Activated naive CD4-positive, alpha-beta T cell treated with anti-CD3 and anti-CD28 coated beads, Interleukin-2, amount 50 U/mL, for 24 hours (primary cell): ENCODE data around the gene SLC25A1.
"Not testable (repeated sequence)": the region's sequence is repeated elsewhere in the genome, so short reads cannot be mapped to it uniquely, and the experiment has no call there.

Experiments used
- H3K27ac Mint-ChIP-seq: one replicate; pipeline ENCODE4 v1.8.0; 2021; ENCODE audit warnings: mild to moderate bottlenecking, mixed read lengths
- H3K27me3 Mint-ChIP-seq: one replicate; pipeline ENCODE4 v1.8.0; 2021; ENCODE audit warnings: mixed read lengths
- H3K36me3 Mint-ChIP-seq: one replicate; pipeline ENCODE4 v1.8.0; 2021; ENCODE audit warnings: mixed read lengths
- H3K4me1 Mint-ChIP-seq: one replicate; pipeline ENCODE4 v1.8.0; 2021; ENCODE audit warnings: mixed read lengths
- H3K4me3 Mint-ChIP-seq: one replicate; pipeline ENCODE4 v1.8.0; 2021; ENCODE audit warnings: mild to moderate bottlenecking, mixed read lengths
- H3K9me3 Mint-ChIP-seq: one replicate; pipeline ENCODE4 v1.8.0; 2021; ENCODE audit warnings: mixed read lengths

Gene SLC25A1

GRCh38 chr22:19167106-19167869 is 11.2 kb downstream of the SLC25A1 start:
- no peak overlapping the region for H3K27ac Mint-ChIP-seq
- H3K9me3 Mint-ChIP-seq = no peaks in the 10 kb centered on the region
- H3K36me3 Mint-ChIP-seq = peaks cover 2% of the 10 kb centered on the region
- H3K4me3 Mint-ChIP-seq = no peak overlapping the region
- peaks cover 22% of the 10 kb centered on the region for H3K27me3 Mint-ChIP-seq
- H3K4me1 Mint-ChIP-seq = peaks cover 13% of the 10 kb centered on the region

- Mint-ChIP-seq H3K9me3 (no peaks in the 10 kb centered on the region), H3K4me3 (no peak overlapping the region), H3K36me3 (peaks cover 2% of the 10 kb centered on the region), H3K4me1 (peaks cover 10% of the 10 kb centered on the region), H3K27me3 (peaks cover 22% of the 10 kb centered on the region), H3K27ac (no peak overlapping the region)
Measured at GRCh38 chr22:19166421-19166820, 12.1 kb downstream of the SLC25A1 start.

- H3K9me3 Mint-ChIP-seq = no peaks in the 10 kb centered on the region
- peaks cover 18% of the 10 kb centered on the region for H3K27me3 Mint-ChIP-seq
- no peak overlapping the region for H3K27ac Mint-ChIP-seq
- no peaks in the 10 kb centered on the region for H3K36me3 Mint-ChIP-seq
- H3K4me1 Mint-ChIP-seq = no peaks in the 10 kb centered on the region
- no peak overlapping the region for H3K4me3 Mint-ChIP-seq
Measured at GRCh38 chr22:19164425-19164824, 14.1 kb downstream of the SLC25A1 start.

GRCh38 chr22:19158649-19159048 is 19.9 kb downstream of the SLC25A1 start:
- H3K36me3 Mint-ChIP-seq, H3K4me3 Mint-ChIP-seq, H3K27me3 Mint-ChIP-seq, H3K27ac Mint-ChIP-seq, H3K4me1 Mint-ChIP-seq, H3K9me3 Mint-ChIP-seq: not testable (repeated sequence)

GRCh38 chr22:19156109-19156508 is 22.4 kb downstream of the SLC25A1 start:
- not testable (repeated sequence) for H3K4me1 Mint-ChIP-seq, H3K27ac Mint-ChIP-seq, H3K4me3 Mint-ChIP-seq, H3K36me3 Mint-ChIP-seq, H3K9me3 Mint-ChIP-seq
- H3K27me3 Mint-ChIP-seq = peaks cover 24% of the 10 kb centered on the region

GRCh38 chr22:19152942-19153883 is 25.3 kb downstream of the SLC25A1 start:
- H3K27ac Mint-ChIP-seq = no peak overlapping the region
- H3K27me3 Mint-ChIP-seq = peaks cover 28% of the 10 kb centered on the region
- peaks cover 5% of the 10 kb centered on the region for H3K4me1 Mint-ChIP-seq
- H3K36me3 Mint-ChIP-seq = no peaks in the 10 kb centered on the region
- H3K4me3 Mint-ChIP-seq = no peak overlapping the region
- no peaks in the 10 kb centered on the region for H3K9me3 Mint-ChIP-seq

GRCh38 chr22:19151329-19152191 is 27.0 kb downstream of the SLC25A1 start:
- no peaks in the 10 kb centered on the region for H3K9me3 Mint-ChIP-seq
- no peak overlapping the region for H3K27ac Mint-ChIP-seq
- H3K27me3 Mint-ChIP-seq = peaks cover 27% of the 10 kb centered on the region
- H3K36me3 Mint-ChIP-seq = no peaks in the 10 kb centered on the region
- H3K4me1 Mint-ChIP-seq = peaks cover 5% of the 10 kb centered on the region
- peak overlapping the region; percentile 83 for H3K4me3 Mint-ChIP-seq

GRCh38 chr22:19150482-19151328 is 27.8 kb downstream of the SLC25A1 start:
- no peaks in the 10 kb centered on the region for H3K36me3 Mint-ChIP-seq
- H3K9me3 Mint-ChIP-seq = no peaks in the 10 kb centered on the region
- H3K4me1 Mint-ChIP-seq = peaks cover 5% of the 10 kb centered on the region
- H3K27me3 Mint-ChIP-seq = peaks cover 24% of the 10 kb centered on the region
- no peak overlapping the region for H3K27ac Mint-ChIP-seq
- H3K4me3 Mint-ChIP-seq = peak overlapping the region; percentile 83

GRCh38 chr22:19149991-19150390 is 28.5 kb downstream of the SLC25A1 start, which contains the start of gene GSC2:
TSS of gene GSC2 (minus strand) at chr22:19150292. CDS start at chr22:19150283, 9 bp downstream.
- Mint-ChIP-seq H3K27ac (no peak within 1 kb of the TSS), H3K4me1 (peaks cover 5% of the 10 kb centered on the region), H3K36me3 (no peaks in the 10 kb centered on the region), H3K9me3 (no peaks in the 10 kb centered on the region), H3K27me3 (peaks cover 24% of the 10 kb centered on the region), H3K4me3 (peak within 1 kb of the TSS; percentile 83)

- peak overlapping the region; percentile 45 for H3K4me3 Mint-ChIP-seq
- peaks cover 11% of the 10 kb centered on the region for H3K4me1 Mint-ChIP-seq
- peaks cover 24% of the 10 kb centered on the region for H3K27me3 Mint-ChIP-seq
- no peaks in the 10 kb centered on the region for H3K36me3 Mint-ChIP-seq
- H3K9me3 Mint-ChIP-seq = no peaks in the 10 kb centered on the region
- no peak overlapping the region for H3K27ac Mint-ChIP-seq
Measured at GRCh38 chr22:19149047-19149883, 29.3 kb downstream of the SLC25A1 start.

GRCh38 chr22:19148417-19149046 is 30.0 kb downstream of the SLC25A1 start:
- Mint-ChIP-seq H3K4me1 (peaks cover 19% of the 10 kb centered on the region), H3K4me3 (no peak overlapping the region), H3K9me3 (no peaks in the 10 kb centered on the region), H3K36me3 (peaks cover 4% of the 10 kb centered on the region), H3K27me3 (peaks cover 20% of the 10 kb centered on the region), H3K27ac (no peak overlapping the region)

GRCh38 chr22:19147195-19147780 is 31.2 kb downstream of the SLC25A1 start:
- Mint-ChIP-seq H3K27ac (no peak overlapping the region), H3K27me3 (peaks cover 13% of the 10 kb centered on the region), H3K4me1 (peaks cover 27% of the 10 kb centered on the region), H3K9me3 (no peaks in the 10 kb centered on the region), H3K4me3 (no peak overlapping the region), H3K36me3 (peaks cover 4% of the 10 kb centered on the region)

- Mint-ChIP-seq H3K27me3 (peaks cover 7% of the 10 kb centered on the region), H3K27ac (no peak overlapping the region), H3K4me1 (peaks cover 32% of the 10 kb centered on the region), H3K4me3 (no peak overlapping the region), H3K9me3 (no peaks in the 10 kb centered on the region), H3K36me3 (peaks cover 4% of the 10 kb centered on the region)
Measured at GRCh38 chr22:19146215-19146968, 32.1 kb downstream of the SLC25A1 start.
